Erythroblast (primary cell): Measurements from ENCODE around the gene HTR1E.

Experiments used
- DNase-seq, 2 experiments: peaks; one replicate each; lab custom pipeline; 2025; lab: John Stamatoyannopoulos, UW
- GATA1 ChIP-seq: IDR thresholded peaks from 2 replicates; pipeline ENCODE4 v1.6.1; 2011; ENCODE audit warnings: low read depth, mild to moderate bottlenecking, control low read depth, low read length, moderate library complexity
- POLR2A ChIP-seq: IDR thresholded peaks from 2 replicates; pipeline ENCODE4 v1.6.1; 2011; ENCODE audit warnings: mild to moderate bottlenecking, low read length

HTR1E gene

GRCh38 chr6:87016772-87017171, 79.4 kb downstream of the HTR1E start:
- no peak for DNase-seq
- TF ChIP-seq POLR2A (no peak), GATA1 (no peak)

GRCh38 chr6:87027021-87027420, 89.7 kb downstream of the HTR1E start:
- no peak for DNase-seq
- no peak for TF ChIP-seq POLR2A
- no peak for TF ChIP-seq GATA1

- TF ChIP-seq POLR2A (no peak), GATA1 (no peak)
- DNase-seq, result peak; percentile 50 to 69
Observed at GRCh38 chr6:87029711-87030314, 92.5 kb downstream of the HTR1E start.

- no peak for TF ChIP-seq GATA1
- TF ChIP-seq POLR2A, result no peak
- no peak for DNase-seq
Observed at GRCh38 chr6:87040729-87041128, 103.4 kb downstream of the HTR1E start.

- no peak for TF ChIP-seq POLR2A
- no peak for TF ChIP-seq GATA1
- DNase-seq, result peak in 1 of 2 experiments; percentile 1
Observed at GRCh38 chr6:87045521-87046075, 108.3 kb downstream of the HTR1E start.

GRCh38 chr6:87049779-87050178, 112.5 kb downstream of the HTR1E start:
- TF ChIP-seq POLR2A (no peak), GATA1 (no peak)
- DNase-seq, result no peak

- peak in 1 of 2 experiments; percentile 29 for DNase-seq
- no peak for TF ChIP-seq POLR2A
- no peak for TF ChIP-seq GATA1
Observed at GRCh38 chr6:87053312-87053711, 116.0 kb downstream of the HTR1E start.

GRCh38 chr6:87054143-87054833, 117.0 kb downstream of the HTR1E start:
- DNase-seq, result no peak
- no peak for TF ChIP-seq GATA1

GRCh38 chr6:87059943-87060342, 122.6 kb downstream of the HTR1E start:
- no peak for TF ChIP-seq GATA1
- no peak for TF ChIP-seq POLR2A
- no peak for DNase-seq

- DNase-seq, result no peak
- no peak for TF ChIP-seq POLR2A
- no peak for TF ChIP-seq GATA1
Observed at GRCh38 chr6:87065117-87065516, 127.8 kb downstream of the HTR1E start.
